ENCODE measurements around the gene BRWD1.

BRWD1 gene

DNA sequence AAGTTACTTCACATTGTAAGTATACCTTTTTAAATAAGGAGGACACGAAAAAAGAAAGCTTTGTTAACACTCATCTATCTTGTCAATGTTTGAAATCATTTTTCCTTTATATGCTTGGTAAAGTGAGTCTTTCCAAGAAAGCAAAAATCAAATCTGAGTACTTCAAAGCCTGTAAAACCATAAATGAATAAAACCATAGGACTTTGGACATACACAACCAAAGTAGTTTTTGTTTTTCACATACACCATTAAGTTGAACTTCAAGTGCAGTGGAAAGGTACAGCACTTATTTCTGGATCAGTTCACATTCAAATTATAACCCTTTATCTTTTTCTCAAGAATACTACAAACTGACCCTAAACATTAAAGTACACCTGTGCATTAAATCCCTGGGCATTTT, 120.1 kb downstream of the BRWD1 start:
- no peak for DNase-seq

DNA sequence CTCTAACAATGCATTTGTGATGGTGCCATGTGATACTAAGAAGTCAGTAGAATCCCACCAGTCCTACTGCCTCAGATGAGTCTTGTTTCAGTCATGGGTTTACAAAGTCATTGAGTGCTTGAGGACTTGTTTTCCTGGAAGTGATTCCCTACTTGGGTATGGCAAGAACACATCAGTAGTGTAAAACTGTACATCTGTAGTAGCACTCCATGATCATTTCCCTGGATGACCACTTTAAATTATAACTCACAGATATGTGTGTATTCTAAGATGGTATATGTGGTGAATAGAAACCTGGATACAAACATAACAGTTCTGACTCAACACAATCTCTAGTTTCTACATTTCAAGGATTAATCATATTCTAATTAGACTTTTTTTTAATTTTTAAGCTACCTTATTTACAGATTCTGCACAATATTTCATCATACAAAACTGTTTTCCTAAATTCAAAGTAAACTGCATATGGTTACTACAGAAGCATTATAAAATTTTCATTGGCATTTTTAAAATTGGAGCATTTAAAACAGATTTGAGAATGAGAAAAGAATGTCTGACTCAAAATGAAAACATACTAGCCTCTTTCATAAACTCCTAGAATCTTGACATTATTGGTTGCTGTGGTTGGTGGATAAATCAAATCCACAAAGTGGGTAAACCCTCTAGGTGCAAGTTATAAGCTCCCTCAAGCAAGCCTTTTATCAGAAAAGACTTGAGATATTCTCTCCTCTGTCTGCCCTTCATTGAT, 123.4 kb downstream of the BRWD1 start:
- DNase-seq: no peak

DNA sequence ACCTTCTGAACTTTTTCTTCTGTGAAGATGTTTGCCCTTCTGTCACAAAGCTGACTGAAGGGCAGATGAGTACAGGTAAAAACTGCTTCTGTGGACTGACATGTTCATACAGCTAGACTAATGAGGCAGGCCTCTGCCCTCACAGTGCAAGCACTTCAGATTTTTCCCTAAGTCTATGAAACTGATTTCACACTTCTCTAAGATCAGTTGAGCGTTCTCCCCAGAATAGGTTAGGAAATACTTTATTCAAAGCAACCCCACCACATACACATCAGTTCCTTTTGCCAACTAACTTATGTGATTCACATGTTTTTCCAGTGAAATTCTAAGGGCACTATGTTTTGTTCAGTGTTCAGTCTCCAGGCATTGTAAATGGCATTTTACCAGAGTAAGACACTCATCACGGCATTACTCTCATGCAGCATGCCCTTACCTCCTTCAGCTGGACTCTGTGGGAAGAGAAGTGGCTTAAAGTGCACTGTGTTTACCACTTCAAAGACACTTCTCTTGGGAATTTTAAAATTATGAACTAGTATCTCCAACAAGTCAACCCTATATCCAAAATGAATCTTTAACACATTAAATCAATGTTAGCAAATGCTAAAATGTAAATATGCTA, 124.8 kb downstream of the BRWD1 start:
- no peak for DNase-seq

DNA sequence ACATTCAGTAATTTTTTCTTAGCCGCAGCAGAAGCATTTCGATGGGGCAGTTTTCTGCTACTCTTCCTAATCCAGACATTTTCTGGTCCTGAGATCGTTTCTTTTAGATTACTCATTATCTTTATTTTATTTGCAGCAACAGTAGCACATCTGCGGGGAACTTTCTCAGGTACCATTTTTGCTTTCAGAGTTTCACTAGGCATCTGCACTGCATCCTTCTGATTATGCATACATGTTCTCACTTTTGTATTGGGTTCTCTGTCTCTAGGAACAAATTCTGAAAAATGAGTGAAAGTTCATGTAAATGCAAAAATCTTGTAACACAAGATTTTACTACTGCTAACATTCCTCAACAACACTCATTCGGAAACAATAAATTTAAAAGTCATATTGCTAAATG, 126.3 kb downstream of the BRWD1 start:
- DNase-seq: no peak

DNA sequence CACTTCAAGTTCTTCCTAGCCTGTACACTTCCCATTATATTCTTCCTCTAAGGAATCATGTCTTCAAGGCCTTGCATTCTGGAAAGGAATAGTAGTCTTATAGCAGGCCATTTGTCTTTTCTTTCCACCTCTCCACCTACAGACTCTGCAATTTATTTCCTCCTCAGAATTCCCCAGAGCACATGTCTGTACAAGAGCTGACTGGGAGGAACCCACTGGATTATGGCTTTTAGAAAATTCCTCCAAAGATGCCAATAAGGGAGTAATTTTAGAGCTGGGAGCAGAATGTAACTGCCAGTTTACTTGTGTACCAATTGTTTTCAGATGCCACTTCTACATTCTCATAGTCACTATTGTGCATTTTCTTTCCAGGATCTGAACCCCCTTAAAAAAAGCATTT, 126.8 kb downstream of the BRWD1 start:
- DNase-seq: no peak

DNA sequence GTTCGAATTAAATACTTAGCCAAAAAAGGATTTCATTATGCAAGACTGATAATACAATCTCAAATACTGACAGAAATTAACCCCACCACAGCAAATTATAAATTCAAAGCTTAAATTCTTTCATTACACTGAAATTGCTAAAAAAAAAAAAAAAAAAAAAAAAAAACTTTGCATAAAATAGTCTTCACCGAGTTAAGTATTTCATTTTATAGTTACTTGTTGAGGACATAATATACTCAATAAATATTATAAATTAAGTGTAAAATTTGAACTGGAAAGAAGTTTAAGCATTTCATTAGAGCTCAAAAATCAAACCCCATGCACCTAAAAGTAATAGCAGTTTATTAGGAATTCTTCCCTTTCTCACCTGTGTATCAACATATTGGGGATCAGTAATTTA, 128.3 kb downstream of the BRWD1 start:
- no peak for DNase-seq

DNA sequence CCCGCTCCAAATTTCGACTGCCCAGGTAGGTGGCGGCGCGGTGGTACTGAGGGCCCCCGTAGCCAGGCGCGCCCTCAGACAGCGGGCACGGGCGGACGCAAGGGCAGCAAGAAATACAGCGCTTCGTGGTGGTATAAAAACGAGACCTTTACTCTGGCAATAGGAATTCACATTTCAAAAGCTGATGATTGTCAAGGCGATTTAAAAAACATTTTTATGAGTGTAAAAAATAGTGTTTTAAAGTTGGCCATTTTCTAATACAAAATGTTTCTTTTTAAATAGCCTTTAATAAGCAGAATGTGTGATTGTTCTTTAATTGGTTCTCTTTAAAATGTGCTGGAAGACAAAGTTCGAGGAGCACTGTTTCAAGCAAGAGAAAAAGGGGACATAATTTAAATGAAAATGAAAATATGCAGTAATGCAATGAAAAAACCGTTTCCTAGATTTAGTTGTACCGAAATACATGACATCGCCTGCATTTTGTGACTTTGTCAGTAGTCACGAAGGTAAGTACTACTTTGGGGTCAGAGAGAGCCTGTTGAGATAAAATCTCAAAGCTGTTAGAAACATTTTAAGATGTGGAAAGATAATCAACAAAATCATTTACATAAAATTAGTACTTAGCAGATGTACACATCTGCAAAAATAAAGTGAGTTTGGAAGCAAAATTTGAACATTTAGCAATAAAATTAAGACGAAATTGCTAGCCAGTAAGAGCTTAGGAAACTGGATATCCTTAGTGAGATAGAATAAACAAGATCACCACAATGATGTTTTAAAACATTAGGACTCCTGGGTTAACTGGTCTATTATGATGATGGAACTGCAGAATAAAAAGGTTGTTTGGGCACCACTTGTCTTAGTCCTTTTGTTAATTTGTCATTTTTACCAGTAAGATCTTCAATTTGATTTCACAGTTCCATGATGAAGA, 129.1 kb downstream of the BRWD1 start:
- no peak for DNase-seq

DNA sequence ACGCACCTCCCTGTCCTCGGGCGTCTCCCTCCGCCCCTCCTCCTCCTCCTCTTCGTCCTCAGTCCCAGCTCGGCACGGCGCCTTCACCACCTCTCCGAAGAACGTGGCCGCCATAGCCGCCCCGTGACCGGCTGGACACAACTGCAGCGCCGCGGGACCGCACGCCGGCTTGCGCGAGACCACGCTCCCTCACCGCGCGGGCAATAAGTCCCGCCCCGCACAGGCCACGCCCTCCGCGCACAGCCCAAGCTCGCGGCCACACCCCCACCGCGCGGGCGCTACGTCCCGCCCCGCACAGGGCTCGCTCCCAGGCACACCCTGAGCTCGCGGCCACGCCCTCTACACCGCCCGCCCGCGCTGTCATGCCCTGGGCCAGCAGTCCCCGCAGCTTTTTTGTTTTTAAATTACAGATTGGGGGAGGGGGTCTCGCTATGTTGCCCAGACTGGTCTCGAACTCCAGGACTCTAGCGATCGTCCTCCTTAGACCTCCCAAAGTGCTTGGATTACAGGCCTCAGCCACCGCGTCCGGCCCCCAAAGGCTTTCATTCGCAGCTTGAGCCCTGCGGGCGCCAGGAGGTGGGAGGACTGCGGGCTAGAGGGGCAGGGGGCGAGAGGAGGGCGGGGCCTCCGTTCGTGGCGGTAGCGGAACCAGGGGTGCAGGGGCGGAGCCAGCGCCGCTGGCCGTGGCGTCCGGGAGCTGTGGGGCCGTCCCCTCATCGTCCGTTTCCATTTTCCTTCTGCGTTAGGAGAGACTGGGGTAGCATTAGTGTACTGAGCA, 130.0 kb downstream of the BRWD1 start, which contains the start of gene PSMG1:
Gene PSMG1 (minus strand): TSS at position 180 of the 778 bp plus-strand sequence. CDS start 66 bp downstream, at position 114.
- DNase-seq: peak; percentile 86 to 89

DNA sequence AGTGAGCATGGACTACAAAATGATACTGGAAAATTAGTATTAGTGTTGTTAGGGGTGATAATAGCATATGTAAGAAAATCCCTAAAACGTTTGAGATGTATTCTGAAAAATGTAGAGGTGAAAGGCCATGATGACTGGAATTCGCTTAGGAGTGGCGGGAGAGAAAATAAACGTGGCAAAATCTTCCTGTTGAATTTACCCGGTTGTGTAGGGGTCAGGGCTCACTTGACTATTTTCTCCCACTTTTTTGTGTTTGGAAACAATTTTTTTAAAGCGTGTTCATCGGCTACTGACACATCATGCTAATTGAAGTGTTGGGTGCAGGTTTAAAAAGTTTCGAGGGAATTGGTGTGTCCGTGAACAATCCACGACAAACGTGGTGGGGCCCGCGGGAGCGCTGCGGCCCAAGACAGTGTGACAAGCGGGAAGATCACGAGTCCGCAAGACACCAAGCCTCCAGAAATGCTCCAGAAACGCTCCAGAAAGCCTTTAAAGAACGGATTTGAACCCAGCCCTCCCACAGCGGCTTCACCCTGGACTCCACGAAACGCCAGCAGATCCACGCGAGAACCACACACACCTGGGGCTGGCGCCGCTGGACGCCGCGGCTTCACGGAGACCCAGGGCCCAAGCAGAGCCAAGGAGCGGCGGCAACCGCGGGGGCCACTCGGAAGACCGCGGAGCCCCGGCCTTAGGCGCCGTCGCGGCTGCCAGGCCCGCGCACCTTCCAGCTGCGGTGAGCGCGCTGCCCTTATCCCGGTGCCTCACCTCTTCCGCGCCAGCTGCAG, 130.8 kb downstream of the BRWD1 start:
- no peak for DNase-seq

DNA sequence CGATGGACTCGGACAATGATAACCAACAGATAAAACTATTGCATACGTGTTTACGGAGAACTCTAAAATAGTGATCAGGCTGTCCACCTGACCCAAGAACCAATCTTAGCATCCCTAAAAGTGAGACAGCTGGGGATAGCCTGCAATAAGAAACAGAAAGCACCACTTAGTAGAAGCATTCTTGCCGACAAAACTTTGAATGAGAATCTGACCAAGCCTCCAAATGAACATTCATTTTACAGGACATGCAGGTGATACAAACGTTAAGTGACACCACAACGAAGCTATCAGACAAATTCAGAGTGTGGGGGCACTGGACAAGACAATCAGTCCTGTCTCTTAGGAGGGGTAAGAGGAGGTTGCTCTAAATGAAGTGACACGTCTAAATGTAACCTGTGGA, 131.4 kb downstream of the BRWD1 start:
- DNase-seq: no peak

DNA sequence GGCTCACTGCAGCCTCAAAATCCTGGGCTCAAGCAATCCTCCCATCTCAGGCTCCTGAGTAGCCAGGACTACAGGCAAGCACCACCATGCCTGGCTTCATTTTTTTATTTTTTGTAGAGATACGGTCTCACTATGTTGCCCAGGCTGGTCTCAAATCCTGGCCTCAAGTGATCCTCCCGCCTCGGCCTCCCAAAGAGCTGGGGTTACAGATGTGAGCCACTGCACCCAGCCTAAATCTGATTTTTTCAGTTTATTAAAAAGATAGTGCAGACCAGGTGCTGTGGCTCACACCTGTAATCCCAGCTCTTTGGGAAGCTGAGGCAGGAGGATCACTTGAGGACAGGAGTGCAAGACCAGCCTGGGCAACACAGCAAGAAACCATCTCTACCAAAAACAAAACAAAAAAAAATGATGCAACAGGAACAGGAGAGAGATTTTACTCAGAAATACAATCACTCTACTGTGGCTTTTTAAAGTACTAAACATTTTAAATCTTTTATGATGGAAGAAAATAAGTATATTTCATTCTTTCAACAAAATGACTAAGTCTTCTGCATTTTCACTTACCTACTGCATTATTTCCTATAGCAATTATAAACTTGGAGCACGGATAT, 132.1 kb downstream of the BRWD1 start:
- no peak for DNase-seq

DNA sequence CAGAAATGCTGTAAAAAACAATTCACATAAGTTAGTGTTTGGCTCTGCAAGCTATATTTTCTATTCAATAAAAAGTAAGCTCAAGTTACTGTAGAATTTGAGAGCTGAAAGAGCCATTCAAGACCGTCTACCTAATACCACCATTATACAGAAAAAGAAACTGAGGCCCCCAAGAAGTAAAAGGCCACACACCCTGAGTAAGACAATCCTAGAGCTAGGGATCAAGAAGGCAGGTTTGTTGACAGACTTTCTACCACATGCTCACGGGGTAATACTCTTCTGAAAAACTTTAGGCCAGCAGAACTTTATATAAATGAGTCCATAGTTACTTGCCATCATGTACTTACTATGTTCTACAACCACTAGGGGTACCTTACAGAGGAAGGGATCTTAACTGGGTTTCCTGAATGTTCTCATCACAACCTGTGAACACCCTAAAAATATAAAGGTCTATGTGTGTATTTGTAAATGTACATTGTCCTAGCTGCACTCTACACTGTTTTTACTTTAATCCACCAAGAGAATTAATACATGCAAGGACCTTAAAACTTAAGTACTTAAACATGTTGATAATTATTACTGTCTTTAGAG, 132.9 kb downstream of the BRWD1 start:
- DNase-seq: peak in 1 of 2 donors; percentile 4

DNA sequence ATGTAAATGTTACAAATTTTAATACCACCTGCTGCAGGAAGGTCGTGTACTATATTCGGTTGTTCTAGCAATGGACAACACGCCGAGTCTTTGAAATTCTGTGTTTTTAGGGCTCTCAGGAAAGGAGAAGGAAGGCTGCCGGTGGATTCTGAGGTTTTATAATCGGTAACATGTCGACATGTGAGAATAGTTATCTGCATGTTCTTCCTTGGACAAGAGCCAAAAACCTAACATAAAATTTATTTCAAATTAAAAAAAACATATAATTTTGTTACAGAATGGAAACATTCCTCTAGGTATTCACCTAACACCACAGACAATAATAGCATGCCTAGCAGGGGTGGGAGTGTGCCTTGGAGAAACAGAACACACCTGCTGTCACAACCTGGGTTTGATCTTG, 135.0 kb downstream of the BRWD1 start:
- DNase-seq: no peak

DNA sequence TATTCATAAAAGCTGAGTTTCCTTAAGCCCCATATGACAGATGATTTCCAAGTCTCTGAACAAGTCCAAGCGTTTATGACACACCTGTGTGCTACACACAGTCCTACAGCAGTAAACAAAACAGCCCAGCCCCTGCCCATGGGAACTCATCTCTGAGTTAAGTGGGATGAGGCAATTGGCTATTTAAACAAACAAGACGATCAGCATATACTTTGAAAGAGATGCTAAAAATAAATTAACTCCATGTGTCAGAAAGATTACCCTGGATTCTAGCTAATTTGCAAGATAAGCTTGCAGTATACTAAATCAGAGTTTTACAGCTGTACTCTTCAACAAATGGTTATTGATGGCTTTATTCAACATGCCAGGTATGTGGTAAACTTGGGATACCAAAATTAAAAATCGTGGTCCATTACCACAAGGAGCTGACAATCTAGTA, 137.1 kb downstream of the BRWD1 start:
- DNase-seq: no peak

DNA sequence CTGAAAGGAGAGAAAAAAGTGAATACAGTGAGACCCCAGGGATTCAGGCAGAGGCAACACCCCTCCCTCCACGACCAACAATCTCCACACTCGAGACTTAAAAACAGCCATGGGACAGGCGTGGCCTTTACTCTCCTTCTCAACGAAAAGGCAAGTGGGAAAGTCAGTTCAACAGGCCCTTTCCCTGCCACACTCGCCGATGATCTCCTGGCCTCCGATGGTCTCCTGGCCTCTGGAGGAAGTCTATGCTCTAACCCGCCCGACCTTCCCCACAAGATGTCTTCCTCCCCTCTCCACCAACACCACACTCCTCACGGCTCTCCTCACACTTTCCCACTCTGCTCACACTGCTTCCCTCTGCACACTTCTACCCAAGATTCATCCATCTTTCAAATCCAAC, 137.8 kb downstream of the BRWD1 start:
- no peak for DNase-seq

DNA sequence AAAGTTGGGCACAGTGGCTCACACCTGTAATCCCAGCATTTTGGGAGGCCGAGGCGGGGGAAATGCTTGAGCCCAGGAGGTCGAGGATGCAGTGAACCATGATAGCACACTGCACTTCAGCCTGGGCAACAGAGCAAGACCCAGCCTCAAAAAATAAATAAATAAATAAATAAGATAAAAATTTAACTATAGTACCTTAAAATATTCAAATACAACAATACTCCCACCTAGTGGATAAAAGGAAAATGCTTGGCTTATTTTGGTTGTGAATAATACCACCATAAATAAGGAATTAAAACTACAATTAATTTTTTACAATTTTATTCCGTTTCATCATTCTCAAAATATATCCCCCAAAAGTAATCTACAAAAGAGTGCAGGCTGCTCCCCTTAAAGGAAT, 138.3 kb downstream of the BRWD1 start:
- peak in 1 of 2 donors; percentile 38 for DNase-seq

DNA sequence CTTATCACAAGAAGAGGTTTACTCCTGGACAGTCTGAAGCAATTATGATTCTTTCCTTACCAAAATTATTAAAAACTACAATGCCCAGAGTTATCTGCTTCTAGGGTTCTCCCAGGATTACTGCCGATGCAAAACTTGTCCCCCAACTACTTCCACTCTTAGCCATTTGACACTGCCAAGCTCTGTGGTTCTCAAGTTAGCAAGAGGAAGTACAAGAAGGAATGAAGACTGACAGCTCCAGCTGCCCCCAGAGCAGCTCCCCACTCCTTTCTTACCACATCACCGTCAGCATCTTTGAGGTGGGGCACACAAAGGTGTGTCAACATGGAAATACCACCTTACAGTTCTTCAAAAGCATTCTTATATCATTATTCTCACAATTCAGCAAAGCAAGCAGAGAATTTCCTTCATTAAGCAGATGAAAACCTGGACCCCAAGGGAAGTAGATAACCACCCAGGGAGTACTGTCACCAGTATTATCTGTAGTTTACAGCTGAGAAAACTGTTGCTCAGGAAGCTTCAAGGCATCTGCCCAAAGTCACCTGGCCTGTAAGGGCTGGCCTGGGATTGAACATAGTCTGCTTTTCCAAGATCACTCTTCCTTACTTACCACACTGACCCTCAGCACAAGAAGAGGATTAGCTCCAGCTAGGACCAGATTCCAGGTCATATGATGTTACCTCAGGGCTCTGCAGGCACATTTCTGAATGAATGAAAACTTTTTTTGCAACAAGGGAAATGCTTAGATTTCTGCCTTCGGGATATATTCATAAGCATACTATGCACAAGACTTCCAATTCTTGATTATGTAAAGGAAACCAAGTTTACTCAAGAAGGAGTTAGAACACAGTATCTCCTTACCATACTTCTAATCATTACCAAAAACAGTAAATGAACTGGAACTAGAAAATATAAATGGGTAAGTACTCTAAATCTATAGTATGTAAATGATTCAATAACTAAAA, 139.4 kb downstream of the BRWD1 start:
- peak in 1 of 2 donors; percentile 22 for DNase-seq

DNA sequence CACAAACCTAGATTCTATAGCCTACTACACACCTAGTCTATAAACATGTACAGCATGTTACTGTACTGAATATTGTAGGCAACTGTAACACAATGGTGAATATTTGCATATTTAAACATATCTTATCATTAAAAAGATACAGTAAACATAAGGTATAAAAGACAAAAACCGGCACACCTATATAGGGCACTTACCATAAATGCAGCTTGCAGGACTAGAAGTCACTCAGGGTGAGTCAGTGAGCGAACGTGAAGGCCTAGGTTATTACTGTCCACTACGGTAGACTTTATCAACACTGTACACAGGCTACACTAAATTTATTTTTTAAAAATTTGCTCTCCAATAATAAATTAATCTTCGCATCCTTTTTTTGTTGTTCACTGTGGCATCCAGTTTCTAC, 143.5 kb downstream of the BRWD1 start:
- no peak for DNase-seq

DNA sequence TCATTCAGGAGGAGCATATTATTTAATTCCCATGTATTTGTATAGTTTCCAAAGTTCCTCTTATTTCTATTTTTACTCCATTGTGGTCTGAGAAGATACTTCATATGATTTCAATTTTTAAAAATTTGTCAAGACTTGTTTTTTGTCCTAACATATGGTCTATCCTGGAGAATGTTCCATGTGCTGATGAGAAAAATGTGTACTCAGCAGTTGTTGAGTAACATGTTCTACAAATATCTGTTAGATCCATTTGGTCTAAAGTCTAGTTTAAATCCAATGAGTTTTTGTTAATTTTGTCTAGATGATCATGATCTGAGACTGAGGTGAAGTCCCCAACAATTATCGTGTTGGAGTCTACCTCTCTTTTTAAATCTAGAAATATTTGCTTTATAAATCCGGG, 144.6 kb downstream of the BRWD1 start:
- no peak for DNase-seq

DNA sequence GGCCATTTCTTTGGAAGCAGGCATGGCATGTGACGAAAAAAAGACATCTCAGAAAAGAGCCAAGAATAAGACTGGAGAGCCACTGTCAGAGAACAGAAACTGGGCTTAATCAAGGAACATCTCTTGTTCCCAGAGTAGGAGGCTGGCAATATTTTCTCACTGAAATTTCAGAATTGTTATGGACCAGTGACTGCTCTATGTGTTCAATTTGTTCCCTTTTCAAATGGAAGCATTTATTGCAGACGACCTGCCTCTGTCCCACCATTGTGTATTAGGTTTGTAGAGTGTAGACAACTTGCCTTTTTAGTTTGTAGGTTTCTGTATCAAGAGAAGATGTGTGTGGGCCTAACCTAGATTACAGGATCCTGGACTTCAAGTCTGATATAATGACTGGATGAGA, 148.9 kb downstream of the BRWD1 start:
- no peak for DNase-seq

Measured in bone marrow (tissue), 2 donors.